ENCODE measurements around the gene WDR27. TPM values are rescaled to one million over a fixed set of nuclear protein-coding genes. Genes with fewer than 3 reads are reported as not detected.

The WDR27 gene
- total and polyA plus RNA-seq, 10 of the 15 experiments (the other 5 are each of a cell fraction or from before 2014, with no cell fraction given), result 1.9 to 33.2 (median 19.0) TPM

- TF ChIP-seq HSF1 (IDR thresholded peaks at IDR 0.05; ENCODE audit: low read depth, low read length), result no peak
Observed at GRCh38 chr6:169426611-169427010, 275.2 kb downstream of the WDR27 start (continued).

- CTCF ChIA-PET, result no interaction called here
- SMC1A ChIA-PET (ENCODE audit: uncharacterized antibody, unreplicated experiment), result no interaction called here
- H3K79me2 ChIP-seq (ENCODE audit: control insufficient read depth, insufficient read depth, low read length), result no peaks in the 10 kb centered on the region
- POLR2A ChIA-PET, result no interaction called here
- no peak for TF ChIP-seq TAF1 (IDR thresholded peaks at IDR 0.05; ENCODE audit: borderline replicate concordance, low read depth, low read length)
- no peak for TF ChIP-seq MEF2A (IDR thresholded peaks at IDR 0.05; ENCODE audit: insufficient read depth, low read depth, low read length)
- TF ChIP-seq SMAD5 (IDR thresholded peaks at IDR 0.05; ENCODE audit: low read depth), result no peak
- TF ChIP-seq LARP7 (IDR thresholded peaks at IDR 0.05), result no peak
- TF ChIP-seq PAX8 (IDR thresholded peaks at IDR 0.05), result no peak
- TF ChIP-seq ZNF217 (IDR thresholded peaks at IDR 0.05), result no peak
- TF ChIP-seq CREM (IDR thresholded peaks at IDR 0.05; ENCODE audit: low read depth), result no peak
- RAD21 ChIA-PET (ENCODE audit: unreplicated experiment), result no interaction called here
- no peaks in the 10 kb centered on the region for H3K4me1 ChIP-seq (ENCODE audit: control insufficient read depth, insufficient read depth, low read length)
- no peaks in the 10 kb centered on the region for H4K20me1 ChIP-seq (ENCODE audit: control insufficient read depth, insufficient read depth)
- peaks cover 3% of the 10 kb centered on the region; the same call in 1 of the 3 replicates for H3K9me3 ChIP-seq (replicated peaks; ENCODE audit: control insufficient read depth, insufficient read depth, low read length)
- H3K4me2 ChIP-seq (ENCODE audit: control insufficient read depth, insufficient read depth), result no peak overlapping the region
- in situ Hi-C loops (cut with MboI), result no loop called here
- H3K36me3 ChIP-seq (ENCODE audit: control insufficient read depth in 2 of 2, insufficient read depth in 2 of 2, low read length in 1 of 2), result no peaks in the 10 kb centered on the region
- no peak overlapping the region for H3K9ac ChIP-seq (ENCODE audit: control insufficient read depth, insufficient read depth, low read length)
- H3K27me3 ChIP-seq (replicated peaks in 1 of 2; ENCODE audit: control insufficient read depth in 2 of 2, insufficient read depth in 2 of 2, low read length in 1 of 2), result no peaks in the 10 kb centered on the region
- ATAC-seq (no peak), FAIRE-seq (no peak), DNase-seq (ENCODE audit: low read depth, low spot score) (no peak)
- intact Hi-C loops (cut with micrococcal nuclease; ENCODE audit: unreplicated experiment), result no loop called here
- 75% methylated on average over 15 of the region's 31 CpGs for WGBS (ENCODE audit: insufficient coverage, insufficient replicate concordance, low lambda C conversion rate, missing lambda C conversion rate)
- no peak overlapping the region for H2AFZ ChIP-seq (ENCODE audit: control insufficient read depth, low read depth, low read length)
- BruUV-seq (replicated peaks), result no TSS peak
- H3K4me3 ChIP-seq, result no peak overlapping the region
- no peak overlapping the region for H3K27ac ChIP-seq (ENCODE audit: control insufficient read depth, insufficient read depth)
Observed at GRCh38 chr6:169425628-169426370, 276.0 kb downstream of the WDR27 start.
